IPS DF 6.9 (cell line): Measurements from ENCODE around the gene FXYD4.
"Not testable (repeated sequence)": the region's sequence is repeated elsewhere in the genome, so short reads cannot be mapped to it uniquely, and the experiment has no call there.

Experiments used
- DNase-seq: peaks from one replicate; pipeline ENCODE4 v3.0.0-alpha.2; 2013; ENCODE audit warnings: low read depth, low spot score
- H3K27ac ChIP-seq: one replicate; pipeline ENCODE4 v1.5.1; 2013; ENCODE audit warnings: low read length, control low read depth
- H3K27me3 ChIP-seq: 2 replicates; pipeline ENCODE4 v1.6.1; 2013; ENCODE audit warnings: mild to moderate bottlenecking, low read length; ENCODE audit not compliant: control insufficient read depth, insufficient read depth
- H3K36me3 ChIP-seq: 2 replicates; pipeline ENCODE4 v1.6.1; 2013; ENCODE audit warnings: low read length; ENCODE audit not compliant: control insufficient read depth, insufficient read depth
- H3K4me1 ChIP-seq: 2 replicates; pipeline ENCODE4 v1.6.1; 2013; ENCODE audit warnings: low read length; ENCODE audit not compliant: control insufficient read depth, insufficient read depth
- H3K4me3 ChIP-seq: 2 replicates; pipeline ENCODE4 v1.5.1; 2013; ENCODE audit warnings: mild to moderate bottlenecking, low read length
- H3K9me3 ChIP-seq: 2 replicates; pipeline ENCODE4 v1.6.1; 2013; ENCODE audit warnings: low read length, inconsistent platforms; ENCODE audit not compliant: control insufficient read depth, insufficient read depth
- WGBS: extraction: QIAGEN DNeasy Blood & Tissue Kit; methylation state at CpG from one replicate; pipeline ENCODE4 v1.1.7; 2013; ENCODE audit warnings: mixed read lengths, missing lambda C conversion rate; ENCODE audit not compliant: insufficient read length, insufficient coverage; 5-methylcytosine and 5-hydroxymethylcytosine counted together

Gene FXYD4

GRCh38 chr10:43330824-43331127 is 40.7 kb upstream of the FXYD4 start:
- H3K9me3 ChIP-seq, H3K36me3 ChIP-seq, H3K4me1 ChIP-seq, DNase-seq, H3K4me3 ChIP-seq, H3K27me3 ChIP-seq, H3K27ac ChIP-seq: not testable (repeated sequence)
- no CpG with 5 or more reads among the region's 4 CpGs for WGBS

- DNase-seq: no peak
- H3K4me1 ChIP-seq: peaks cover 5% of the 10 kb centered on the region
- no peaks in the 10 kb centered on the region for H3K36me3 ChIP-seq
- no CpG with 5 or more reads among the region's 3 CpGs for WGBS
- no peaks in the 10 kb centered on the region for H3K27me3 ChIP-seq
- H3K9me3 ChIP-seq: no peaks in the 10 kb centered on the region
- no peak overlapping the region for H3K4me3 ChIP-seq
- no peak overlapping the region for H3K27ac ChIP-seq
Measured at GRCh38 chr10:43333653-43334052, 37.8 kb upstream of the FXYD4 start.

- H3K27ac ChIP-seq: no peak overlapping the region
- no peak for DNase-seq
- no CpG with 5 or more reads among the region's 3 CpGs for WGBS
- H3K27me3 ChIP-seq: no peaks in the 10 kb centered on the region
- H3K4me1 ChIP-seq: peaks cover 5% of the 10 kb centered on the region
- H3K9me3 ChIP-seq: no peaks in the 10 kb centered on the region
- H3K36me3 ChIP-seq: no peaks in the 10 kb centered on the region
- no peak overlapping the region for H3K4me3 ChIP-seq
Measured at GRCh38 chr10:43336061-43336460, 35.4 kb upstream of the FXYD4 start.

GRCh38 chr10:43336641-43337318 is 34.7 kb upstream of the FXYD4 start:
- WGBS: no CpG with 5 or more reads among the region's 9 CpGs
- no peaks in the 10 kb centered on the region for H3K36me3 ChIP-seq
- no peak overlapping the region for H3K27ac ChIP-seq
- no peaks in the 10 kb centered on the region for H3K9me3 ChIP-seq
- no peak overlapping the region for H3K4me3 ChIP-seq
- H3K27me3 ChIP-seq: no peaks in the 10 kb centered on the region
- DNase-seq: no peak
- H3K4me1 ChIP-seq: peaks cover 5% of the 10 kb centered on the region

GRCh38 chr10:43337536-43337935 is 33.9 kb upstream of the FXYD4 start:
- not testable (repeated sequence) for H3K27ac ChIP-seq, H3K27me3 ChIP-seq, H3K9me3 ChIP-seq, DNase-seq, H3K4me3 ChIP-seq, H3K36me3 ChIP-seq, H3K4me1 ChIP-seq
- WGBS: no CpG with 5 or more reads among the region's 9 CpGs

- no CpG with 5 or more reads among the region's 12 CpGs for WGBS
- no peak overlapping the region for H3K27ac ChIP-seq
Measured at GRCh38 chr10:43338117-43338516, 33.3 kb upstream of the FXYD4 start.

GRCh38 chr10:43339136-43339535 is 32.3 kb upstream of the FXYD4 start:
- H3K27me3 ChIP-seq: no peaks in the 10 kb centered on the region
- H3K9me3 ChIP-seq: no peaks in the 10 kb centered on the region
- peaks cover 5% of the 10 kb centered on the region for H3K4me1 ChIP-seq
- H3K36me3 ChIP-seq: peaks cover 3% of the 10 kb centered on the region; the same call in 1 of the 2 replicates
- DNase-seq: no peak
- H3K4me3 ChIP-seq: no peak overlapping the region
- no CpG with 5 or more reads among the region's 11 CpGs for WGBS
- H3K27ac ChIP-seq: no peak overlapping the region

More at GRCh38 chr10:43338117-43338516, 33.3 kb upstream of the FXYD4 start:
- H3K9me3 ChIP-seq: no peaks in the 10 kb centered on the region
- DNase-seq: no peak
- H3K4me1 ChIP-seq: peaks cover 5% of the 10 kb centered on the region
- H3K4me3 ChIP-seq: no peak overlapping the region
- H3K36me3 ChIP-seq: peaks cover 3% of the 10 kb centered on the region; the same call in 1 of the 2 replicates
- H3K27me3 ChIP-seq: no peaks in the 10 kb centered on the region

- no CpG with 5 or more reads among the region's 6 CpGs for WGBS
- no peak for DNase-seq
- H3K9me3 ChIP-seq: no peaks in the 10 kb centered on the region
- peaks cover 5% of the 10 kb centered on the region for H3K4me1 ChIP-seq
- H3K27me3 ChIP-seq: no peaks in the 10 kb centered on the region
- H3K4me3 ChIP-seq: no peak overlapping the region
- peaks cover 3% of the 10 kb centered on the region; the same call in 1 of the 2 replicates for H3K36me3 ChIP-seq
- no peak overlapping the region for H3K27ac ChIP-seq
Measured at GRCh38 chr10:43340101-43340500, 31.3 kb upstream of the FXYD4 start.

GRCh38 chr10:43340619-43341018 is 30.8 kb upstream of the FXYD4 start:
- H3K27ac ChIP-seq: no peak overlapping the region
- no peaks in the 10 kb centered on the region for H3K9me3 ChIP-seq
- no CpG with 5 or more reads among the region's 9 CpGs for WGBS
- H3K36me3 ChIP-seq: peaks cover 3% of the 10 kb centered on the region; the same call in 1 of the 2 replicates
- DNase-seq: no peak
- H3K4me1 ChIP-seq: peaks cover 5% of the 10 kb centered on the region
- H3K27me3 ChIP-seq: no peaks in the 10 kb centered on the region
- H3K4me3 ChIP-seq: no peak overlapping the region

- Histone ChIP-seq H3K9me3 (no peaks in the 10 kb centered on the region), H3K4me1 (peaks cover 5% of the 10 kb centered on the region), H3K36me3 (peaks cover 3% of the 10 kb centered on the region; the same call in 1 of the 2 replicates), H3K27me3 (no peaks in the 10 kb centered on the region), H3K27ac (no peak overlapping the region), H3K4me3 (no peak overlapping the region)
- no peak for DNase-seq
- WGBS: no CpG with 5 or more reads among the region's 7 CpGs
Measured at GRCh38 chr10:43341450-43341849, 30.0 kb upstream of the FXYD4 start.
